HepG2 (cell line): ENCODE measurements around the gene RUNX3. TPM values are rescaled to one million over a fixed set of nuclear protein-coding genes. Genes with fewer than 3 reads are reported as not detected.

Experiments
- CEBPB ChIP-seq: IDR thresholded peaks from 2 replicates; pipeline ENCODE4 v1.6.1; 2011; ENCODE audit warnings: low read depth, low read length, improper control_type of control experiment, borderline replicate concordance
- EED ChIP-seq: sonication (generic); formaldehyde crosslinking; IDR thresholded peaks from 2 replicates; pipeline ENCODE4 v1.5.0; 2020; ENCODE audit warnings: mild to moderate bottlenecking, missing genetic modification reagents
- KAT7 ChIP-seq: IDR thresholded peaks from 2 replicates; pipeline ENCODE4 v1.6.1; 2018; ENCODE audit warnings: borderline replicate concordance, missing compliant biosample characterization
- KAT8 ChIP-seq: IDR thresholded peaks from 2 replicates; pipeline ENCODE4 v1.6.1; 2016; ENCODE audit warnings: missing genetic modification reagents, missing compliant biosample characterization
- NCOA5 ChIP-seq: sonication (generic); formaldehyde crosslinking; IDR thresholded peaks from 2 replicates; pipeline ENCODE4 v1.4.0; 2020; ENCODE audit warnings: missing genetic modification reagents
- REXO4 ChIP-seq: sonication (generic); formaldehyde crosslinking; IDR thresholded peaks from 2 replicates; pipeline ENCODE4 v1.8.0; 2022; ENCODE audit warnings: missing genetic modification reagents, mild to moderate bottlenecking, borderline replicate concordance
- SNAPC2 ChIP-seq: sonication (generic); formaldehyde crosslinking; IDR thresholded peaks from 2 replicates; pipeline ENCODE4 v1.8.1; 2022; ENCODE audit warnings: mild to moderate bottlenecking, missing genetic modification reagents
- SPEN ChIP-seq: sonication (generic); formaldehyde crosslinking; IDR thresholded peaks from 2 replicates; pipeline ENCODE4 v1.5.1; 2020; ENCODE audit warnings: low read depth, mild to moderate bottlenecking, missing genetic modification reagents
- SRSF1 ChIP-seq: fragments of 200-400 bp; formaldehyde crosslinking; optimal IDR thresholded peaks from 2 replicates; pipeline ENCODE3; 2017; ENCODE audit warnings: mild to moderate bottlenecking, low read depth, low read length, moderate library complexity
- TEAD2 ChIP-seq: sonication (generic); formaldehyde crosslinking; IDR thresholded peaks from 2 replicates; pipeline ENCODE4 v1.9.0; 2021; ENCODE audit warnings: missing genetic modification reagents
- ZBTB20 ChIP-seq: sonication (generic); formaldehyde crosslinking; IDR thresholded peaks from 2 replicates; pipeline ENCODE4 v1.8.1; 2023; ENCODE audit warnings: missing genetic modification reagents, low read depth, mild to moderate bottlenecking, borderline replicate concordance
- ZNF510 ChIP-seq: sonication (generic); formaldehyde crosslinking; IDR thresholded peaks from 2 replicates; pipeline ENCODE4 v1.4.0; 2020; ENCODE audit warnings: low read depth, mild to moderate bottlenecking, missing genetic modification reagents
- ZNF660 ChIP-seq: sonication (generic); formaldehyde crosslinking; IDR thresholded peaks from 2 replicates; pipeline ENCODE4 v1.5.1; 2020; ENCODE audit warnings: mild to moderate bottlenecking, low read depth, missing genetic modification reagents, borderline replicate concordance
- ZNF839 ChIP-seq: sonication (generic); formaldehyde crosslinking; IDR thresholded peaks from 2 replicates; pipeline ENCODE4 v1.4.0; 2020; ENCODE audit warnings: missing genetic modification reagents, mild to moderate bottlenecking, borderline replicate concordance
- ZSCAN30 ChIP-seq: sonication (generic); formaldehyde crosslinking; IDR thresholded peaks from 2 replicates; pipeline ENCODE4 v1.5.0; 2020; ENCODE audit warnings: mild to moderate bottlenecking, missing genetic modification reagents
- polyA plus RNA-seq, 8 experiments: library from polyadenylated mRNA; depleted of rRNA in 3 of 8; stranded (reverse) in 7 of 8; unstranded in 1 of 8; fragments of >200 nt; fragmentation: Illumina TruSeq in 4 of 8; extraction: Trizol in 4 of 8; gene quantifications; 2 replicates each; pipeline versions ENCODE4 v1.2.1 to v1.2.3, GENCODE V29; 2011 to 2016; ENCODE audit warnings: low read depth in 4 of 8, missing spikeins in 1 of 8, mixed read lengths in 1 of 8; ENCODE audit not compliant: insufficient read depth in 1 of 8
- total RNA-seq, 5 experiments: library from RNA; depleted of rRNA; stranded (reverse); fragments of >200 nt; fragmentation: Illumina TruSeq; extraction: Trizol; gene quantifications; 2 replicates each; pipeline ENCODE4 v1.2.3, GENCODE V29; 2016; ENCODE audit warnings: low read depth in 1 of 5
- TF ChIP-seq, protein P1 (sequence below): sonication (generic); formaldehyde crosslinking; IDR thresholded peaks from 2 replicates; pipeline ENCODE4 v1.4.0; 2020; ENCODE audit warnings: mild to moderate bottlenecking, low read depth, missing genetic modification reagents
- TF ChIP-seq, protein P2 (sequence below): sonication (generic); formaldehyde crosslinking; IDR thresholded peaks from 2 replicates; pipeline ENCODE4 v1.4.0; 2020; ENCODE audit warnings: missing genetic modification reagents, borderline replicate concordance
- TF ChIP-seq, protein P3 (sequence below): sonication (generic); formaldehyde crosslinking; IDR thresholded peaks from 2 replicates; pipeline ENCODE4 v1.5.0; 2020; ENCODE audit warnings: mild to moderate bottlenecking, missing genetic modification reagents, moderate library complexity
- TF ChIP-seq, protein P4 (sequence below): sonication (generic); formaldehyde crosslinking; IDR thresholded peaks from 2 replicates; pipeline ENCODE4 v1.8.1; 2023; ENCODE audit warnings: mild to moderate bottlenecking, moderate library complexity, missing genetic modification reagents
- TF ChIP-seq, protein P5 (sequence below): sonication (generic); formaldehyde crosslinking; IDR thresholded peaks from 2 replicates; pipeline ENCODE4 v1.5.1; 2020; ENCODE audit warnings: mild to moderate bottlenecking, moderate library complexity, missing genetic modification reagents

RUNX3 gene
- total and polyA plus RNA-seq, 2 of the 13 experiments (the other 11 are each of a cell fraction or from before 2014, with no cell fraction given): 0.04 to 0.22 TPM

DNA sequence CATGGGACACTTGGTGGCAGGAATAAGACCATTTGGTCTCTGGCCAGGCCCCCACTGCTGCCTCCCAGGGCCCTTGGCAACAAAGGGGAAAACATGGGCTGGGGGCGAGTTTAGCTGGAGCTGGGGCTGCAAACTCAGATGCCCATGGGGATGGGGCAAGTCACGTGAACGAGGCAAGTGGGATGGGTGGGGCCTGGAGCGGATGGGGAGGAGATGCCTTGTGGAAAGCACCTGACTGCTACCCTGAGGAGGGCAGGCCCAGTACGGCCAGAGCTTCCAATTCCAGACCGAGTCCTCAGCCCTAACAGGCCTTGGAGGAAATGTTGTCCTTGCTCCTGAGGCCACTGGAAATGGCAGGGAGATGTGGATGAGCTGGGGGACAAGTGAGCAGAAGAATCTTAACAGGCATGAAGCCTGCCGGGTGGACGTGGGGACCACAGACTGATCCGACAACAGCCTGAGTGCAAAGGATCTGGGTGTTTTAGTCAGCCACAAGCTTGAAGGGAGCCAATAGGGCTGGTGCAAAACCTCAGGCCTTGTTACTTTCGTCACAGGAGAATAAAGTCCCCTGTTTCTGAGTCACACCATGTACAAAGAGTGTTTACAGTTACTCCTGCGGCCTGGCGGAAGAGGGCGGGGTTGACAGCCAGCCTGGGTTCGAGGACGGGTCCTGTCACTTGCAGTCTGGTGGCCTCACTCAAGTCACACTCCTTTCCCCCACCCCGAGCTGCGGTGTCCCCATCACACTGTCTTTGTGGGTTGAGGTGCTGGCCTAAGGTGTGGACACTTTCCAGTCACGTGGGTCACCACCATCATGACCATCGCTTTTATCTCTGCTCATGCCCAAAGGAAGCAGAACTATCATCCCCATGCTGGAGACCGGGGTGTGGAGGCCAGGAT lies 19.1 kb downstream of the RUNX3 start (continued):
- TF ChIP-seq, protein P1, sequence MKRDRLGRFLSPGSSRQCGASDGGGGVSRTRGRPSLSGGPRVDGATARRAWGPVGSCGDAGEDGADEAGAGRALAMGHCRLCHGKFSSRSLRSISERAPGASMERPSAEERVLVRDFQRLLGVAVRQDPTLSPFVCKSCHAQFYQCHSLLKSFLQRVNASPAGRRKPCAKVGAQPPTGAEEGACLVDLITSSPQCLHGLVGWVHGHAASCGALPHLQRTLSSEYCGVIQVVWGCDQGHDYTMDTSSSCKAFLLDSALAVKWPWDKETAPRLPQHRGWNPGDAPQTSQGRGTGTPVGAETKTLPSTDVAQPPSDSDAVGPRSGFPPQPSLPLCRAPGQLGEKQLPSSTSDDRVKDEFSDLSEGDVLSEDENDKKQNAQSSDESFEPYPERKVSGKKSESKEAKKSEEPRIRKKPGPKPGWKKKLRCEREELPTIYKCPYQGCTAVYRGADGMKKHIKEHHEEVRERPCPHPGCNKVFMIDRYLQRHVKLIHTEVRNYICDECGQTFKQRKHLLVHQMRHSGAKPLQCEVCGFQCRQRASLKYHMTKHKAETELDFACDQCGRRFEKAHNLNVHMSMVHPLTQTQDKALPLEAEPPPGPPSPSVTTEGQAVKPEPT (CRISPR knock-in tag): peak; percentile 55; the same call in 1 of the 2 replicates
- TF ChIP-seq EED (CRISPR knock-in tag): no peak
- TF ChIP-seq NCOA5 (CRISPR knock-in tag): no peak
- no peak for TF ChIP-seq SRSF1
- no peak for TF ChIP-seq SNAPC2 (CRISPR knock-in tag)
- TF ChIP-seq TEAD2 (CRISPR knock-in tag): no peak
- TF ChIP-seq ZSCAN30 (CRISPR knock-in tag): no peak
- no peak for TF ChIP-seq ZBTB20 (CRISPR knock-in tag)
- TF ChIP-seq ZNF660 (CRISPR knock-in tag): no peak
- TF ChIP-seq KAT8 (CRISPR knock-in tag): peak; percentile 53; the same call in 1 of the 2 replicates
- TF ChIP-seq CEBPB: no peak; the same call in 1 of the 2 replicates
- no peak for TF ChIP-seq ZNF839 (CRISPR knock-in tag)
- TF ChIP-seq REXO4 (CRISPR knock-in tag): no peak
- no peak for TF ChIP-seq KAT7 (CRISPR knock-in tag)
- TF ChIP-seq, protein P2, sequence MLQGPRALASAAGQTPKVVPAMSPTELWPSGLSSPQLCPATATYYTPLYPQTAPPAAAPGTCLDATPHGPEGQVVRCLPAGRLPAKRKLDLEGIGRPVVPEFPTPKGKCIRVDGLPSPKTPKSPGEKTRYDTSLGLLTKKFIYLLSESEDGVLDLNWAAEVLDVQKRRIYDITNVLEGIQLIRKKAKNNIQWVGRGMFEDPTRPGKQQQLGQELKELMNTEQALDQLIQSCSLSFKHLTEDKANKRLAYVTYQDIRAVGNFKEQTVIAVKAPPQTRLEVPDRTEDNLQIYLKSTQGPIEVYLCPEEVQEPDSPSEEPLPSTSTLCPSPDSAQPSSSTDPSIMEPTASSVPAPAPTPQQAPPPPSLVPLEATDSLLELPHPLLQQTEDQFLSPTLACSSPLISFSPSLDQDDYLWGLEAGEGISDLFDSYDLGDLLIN (CRISPR knock-in tag): no peak
- TF ChIP-seq, protein P3, sequence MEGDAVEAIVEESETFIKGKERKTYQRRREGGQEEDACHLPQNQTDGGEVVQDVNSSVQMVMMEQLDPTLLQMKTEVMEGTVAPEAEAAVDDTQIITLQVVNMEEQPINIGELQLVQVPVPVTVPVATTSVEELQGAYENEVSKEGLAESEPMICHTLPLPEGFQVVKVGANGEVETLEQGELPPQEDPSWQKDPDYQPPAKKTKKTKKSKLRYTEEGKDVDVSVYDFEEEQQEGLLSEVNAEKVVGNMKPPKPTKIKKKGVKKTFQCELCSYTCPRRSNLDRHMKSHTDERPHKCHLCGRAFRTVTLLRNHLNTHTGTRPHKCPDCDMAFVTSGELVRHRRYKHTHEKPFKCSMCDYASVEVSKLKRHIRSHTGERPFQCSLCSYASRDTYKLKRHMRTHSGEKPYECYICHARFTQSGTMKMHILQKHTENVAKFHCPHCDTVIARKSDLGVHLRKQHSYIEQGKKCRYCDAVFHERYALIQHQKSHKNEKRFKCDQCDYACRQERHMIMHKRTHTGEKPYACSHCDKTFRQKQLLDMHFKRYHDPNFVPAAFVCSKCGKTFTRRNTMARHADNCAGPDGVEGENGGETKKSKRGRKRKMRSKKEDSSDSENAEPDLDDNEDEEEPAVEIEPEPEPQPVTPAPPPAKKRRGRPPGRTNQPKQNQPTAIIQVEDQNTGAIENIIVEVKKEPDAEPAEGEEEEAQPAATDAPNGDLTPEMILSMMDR: 0 out of 2 replicates have a peak, but pooled peaks have one; percentile 15
- TF ChIP-seq SPEN: peak; percentile 53; the same call in 1 of the 2 replicates
- TF ChIP-seq, protein P4, sequence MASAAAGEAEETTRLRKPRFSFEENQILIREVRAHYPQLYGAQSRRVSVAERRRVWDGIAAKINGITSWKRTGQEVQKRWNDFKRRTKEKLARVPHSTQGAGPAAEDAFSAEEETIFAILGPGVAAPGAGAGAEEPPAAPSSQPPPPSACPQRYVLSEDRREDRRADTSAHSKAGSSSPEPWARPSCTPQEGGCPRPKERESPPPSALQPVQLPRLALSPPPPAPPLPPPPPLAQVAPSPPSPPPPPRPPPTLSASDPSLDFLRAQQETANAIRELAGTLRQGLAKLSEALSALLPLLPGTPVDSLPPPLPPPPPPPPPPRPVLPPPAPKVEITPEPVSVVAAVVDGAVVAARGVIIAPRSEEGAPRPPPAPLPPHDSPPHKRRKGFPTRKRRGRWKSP (CRISPR knock-in tag): 0 out of 2 replicates have a peak, but pooled peaks have one; percentile 15
- TF ChIP-seq, protein P5, sequence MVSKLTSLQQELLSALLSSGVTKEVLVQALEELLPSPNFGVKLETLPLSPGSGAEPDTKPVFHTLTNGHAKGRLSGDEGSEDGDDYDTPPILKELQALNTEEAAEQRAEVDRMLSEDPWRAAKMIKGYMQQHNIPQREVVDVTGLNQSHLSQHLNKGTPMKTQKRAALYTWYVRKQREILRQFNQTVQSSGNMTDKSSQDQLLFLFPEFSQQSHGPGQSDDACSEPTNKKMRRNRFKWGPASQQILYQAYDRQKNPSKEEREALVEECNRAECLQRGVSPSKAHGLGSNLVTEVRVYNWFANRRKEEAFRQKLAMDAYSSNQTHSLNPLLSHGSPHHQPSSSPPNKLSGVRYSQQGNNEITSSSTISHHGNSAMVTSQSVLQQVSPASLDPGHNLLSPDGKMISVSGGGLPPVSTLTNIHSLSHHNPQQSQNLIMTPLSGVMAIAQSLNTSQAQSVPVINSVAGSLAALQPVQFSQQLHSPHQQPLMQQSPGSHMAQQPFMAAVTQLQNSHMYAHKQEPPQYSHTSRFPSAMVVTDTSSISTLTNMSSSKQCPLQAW (CRISPR knock-in tag): peak; percentile 51
- TF ChIP-seq ZNF510 (CRISPR knock-in tag): no peak
